HG03039 (cell line): ENCODE results near the gene TMEM214.

ENCODE experiments used
- ATAC-seq: cut with Tn5 transposase; IDR thresholded peaks from one replicate; pipeline ENCODE4 v1.9.1; 2021; ENCODE audit warnings: mild to moderate bottlenecking, moderate library complexity; ENCODE audit not compliant: unreplicated experiment

The TMEM214 gene, protein sequence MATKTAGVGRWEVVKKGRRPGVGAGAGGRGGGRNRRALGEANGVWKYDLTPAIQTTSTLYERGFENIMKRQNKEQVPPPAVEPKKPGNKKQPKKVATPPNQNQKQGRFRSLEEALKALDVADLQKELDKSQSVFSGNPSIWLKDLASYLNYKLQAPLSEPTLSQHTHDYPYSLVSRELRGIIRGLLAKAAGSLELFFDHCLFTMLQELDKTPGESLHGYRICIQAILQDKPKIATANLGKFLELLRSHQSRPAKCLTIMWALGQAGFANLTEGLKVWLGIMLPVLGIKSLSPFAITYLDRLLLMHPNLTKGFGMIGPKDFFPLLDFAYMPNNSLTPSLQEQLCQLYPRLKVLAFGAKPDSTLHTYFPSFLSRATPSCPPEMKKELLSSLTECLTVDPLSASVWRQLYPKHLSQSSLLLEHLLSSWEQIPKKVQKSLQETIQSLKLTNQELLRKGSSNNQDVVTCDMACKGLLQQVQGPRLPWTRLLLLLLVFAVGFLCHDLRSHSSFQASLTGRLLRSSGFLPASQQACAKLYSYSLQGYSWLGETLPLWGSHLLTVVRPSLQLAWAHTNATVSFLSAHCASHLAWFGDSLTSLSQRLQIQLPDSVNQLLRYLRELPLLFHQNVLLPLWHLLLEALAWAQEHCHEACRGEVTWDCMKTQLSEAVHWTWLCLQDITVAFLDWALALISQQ

DNA sequence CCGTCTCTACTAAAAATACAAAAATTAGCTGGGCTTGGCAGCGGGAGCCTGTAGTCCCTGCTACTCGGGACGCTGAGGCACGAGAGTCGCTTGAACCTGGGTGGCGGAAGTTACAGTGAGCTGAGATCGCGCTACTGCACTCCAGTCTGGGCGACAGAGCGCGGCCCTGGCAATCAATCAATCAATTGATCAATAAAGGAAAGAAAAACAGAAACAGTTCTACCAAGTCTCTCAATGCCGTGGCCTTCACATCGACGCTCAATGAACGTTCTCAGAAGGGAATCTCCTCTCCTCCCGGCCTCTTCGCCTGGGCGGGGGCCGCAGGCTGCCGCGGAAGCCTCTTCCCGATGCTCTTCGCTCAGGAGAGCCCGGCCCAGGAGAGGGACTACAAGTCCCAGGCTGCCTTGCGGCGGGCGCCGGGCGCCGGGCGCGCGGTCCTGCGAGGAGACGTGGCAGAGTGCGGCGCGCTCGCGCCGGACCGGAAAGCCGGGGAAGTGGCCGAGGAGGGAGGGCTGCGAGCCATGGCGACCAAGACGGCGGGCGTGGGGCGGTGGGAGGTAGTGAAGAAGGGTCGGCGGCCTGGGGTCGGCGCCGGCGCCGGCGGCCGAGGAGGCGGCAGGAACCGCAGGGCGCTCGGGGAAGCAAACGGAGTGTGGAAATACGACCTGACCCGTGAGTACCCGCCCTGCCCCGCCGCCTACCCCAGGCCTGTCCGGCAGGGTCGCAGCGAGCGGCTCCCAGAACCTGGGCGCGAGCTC lies at the start of gene TMEM214:
TSS of gene TMEM214 (plus strand) at position 471 of the 758 bp plus-strand sequence. CDS start at position 522, 51 bp downstream.
- ATAC-seq, result peak; percentile 87

DNA sequence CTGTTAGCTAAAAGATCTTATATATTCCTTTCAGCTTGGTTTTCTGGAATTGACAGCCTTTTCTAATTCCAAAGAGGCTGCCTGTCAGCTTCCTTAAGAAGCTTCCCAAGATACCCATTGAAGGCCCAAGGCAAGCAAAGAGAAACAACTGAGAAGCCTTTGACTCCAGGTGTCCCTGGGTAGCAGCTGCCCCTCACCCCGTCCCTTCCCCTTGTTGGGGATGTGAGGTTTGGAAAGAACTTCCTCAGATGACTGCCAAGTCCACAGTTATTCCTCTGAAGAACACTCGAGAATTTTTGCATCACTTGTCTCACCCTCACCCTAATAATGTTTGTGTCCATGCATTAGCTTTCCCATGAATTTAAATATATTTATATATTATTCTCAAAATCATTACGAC lies 49.0 kb upstream of the TMEM214 start:
- ATAC-seq, result no peak

DNA sequence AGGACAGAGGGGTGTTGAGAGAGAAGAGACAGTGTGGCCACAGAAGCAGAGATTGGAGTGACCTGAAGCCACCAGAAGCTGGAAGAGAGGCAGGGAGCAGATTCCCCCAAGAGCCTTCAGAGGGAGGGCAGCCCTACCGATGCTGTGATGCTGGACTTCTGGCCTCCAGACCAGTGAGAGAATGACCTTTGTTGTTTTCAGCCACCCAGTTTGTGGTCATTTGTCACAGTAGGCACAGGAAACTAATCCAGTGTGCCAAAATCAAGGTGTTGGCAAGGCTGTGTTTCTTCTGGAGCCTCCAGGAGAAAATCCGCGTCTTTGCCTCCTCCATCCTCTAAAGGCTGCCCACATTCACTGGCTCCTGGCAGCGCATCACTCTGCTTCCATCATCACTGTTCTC lies 47.0 kb upstream of the TMEM214 start:
- ATAC-seq, result no peak

DNA sequence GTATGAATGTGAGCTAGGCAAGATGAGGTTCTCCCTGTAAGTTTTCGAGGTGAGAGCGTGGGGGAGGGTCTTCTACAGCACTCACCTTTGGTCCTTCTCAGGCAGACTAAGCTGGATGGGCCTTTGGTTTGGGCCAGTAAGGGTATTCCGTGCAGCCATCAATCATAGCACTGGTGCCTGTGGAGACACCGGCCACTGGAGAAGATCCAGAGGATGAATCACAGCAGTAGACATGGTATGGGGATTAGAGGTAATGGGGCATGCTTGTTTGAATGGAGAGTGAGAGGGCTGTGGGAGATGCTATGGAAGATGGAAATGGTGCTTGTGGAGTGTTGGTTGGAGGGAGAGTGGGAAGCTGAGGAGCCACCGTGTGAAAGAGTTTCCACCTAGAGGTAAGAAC lies 46.2 kb upstream of the TMEM214 start:
- no peak for ATAC-seq

DNA sequence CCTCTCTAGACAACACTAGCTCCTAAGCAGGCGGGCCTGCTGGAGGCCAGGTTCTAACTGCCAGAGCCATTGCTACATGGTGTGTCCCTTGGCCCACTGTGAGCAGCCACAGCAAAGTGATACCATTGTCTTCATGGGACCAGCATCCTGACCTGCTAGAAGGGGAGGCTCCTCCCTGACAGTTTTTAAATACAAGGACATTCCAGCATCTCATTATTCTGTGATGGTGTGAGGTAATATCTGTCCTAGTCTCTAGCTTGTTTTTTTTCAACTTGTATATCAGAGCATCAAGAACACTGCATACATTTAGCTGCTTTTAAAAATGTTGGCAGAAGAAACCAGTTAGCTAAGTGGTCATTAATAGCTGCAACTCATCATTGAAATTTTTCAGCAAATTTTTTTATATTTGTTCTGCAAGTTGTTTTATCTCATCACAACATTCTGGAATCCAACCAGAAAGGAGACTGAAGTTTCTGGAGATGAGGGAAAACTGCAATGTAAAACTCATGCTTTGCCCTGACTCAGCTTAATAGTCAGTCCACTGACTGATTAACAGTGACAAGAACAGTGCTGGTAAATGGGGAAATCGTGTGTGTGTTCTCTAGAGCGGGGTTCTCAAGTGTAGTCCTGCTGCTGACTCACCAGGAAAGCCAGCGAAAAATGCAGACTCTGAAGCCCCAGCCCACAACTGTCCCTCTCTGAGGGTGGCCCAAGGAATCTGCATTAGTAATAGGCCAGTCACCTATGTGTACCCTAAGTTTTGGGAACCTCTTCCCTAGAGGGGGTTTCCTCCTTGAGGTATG lies 44.5 kb upstream of the TMEM214 start:
- no peak for ATAC-seq

DNA sequence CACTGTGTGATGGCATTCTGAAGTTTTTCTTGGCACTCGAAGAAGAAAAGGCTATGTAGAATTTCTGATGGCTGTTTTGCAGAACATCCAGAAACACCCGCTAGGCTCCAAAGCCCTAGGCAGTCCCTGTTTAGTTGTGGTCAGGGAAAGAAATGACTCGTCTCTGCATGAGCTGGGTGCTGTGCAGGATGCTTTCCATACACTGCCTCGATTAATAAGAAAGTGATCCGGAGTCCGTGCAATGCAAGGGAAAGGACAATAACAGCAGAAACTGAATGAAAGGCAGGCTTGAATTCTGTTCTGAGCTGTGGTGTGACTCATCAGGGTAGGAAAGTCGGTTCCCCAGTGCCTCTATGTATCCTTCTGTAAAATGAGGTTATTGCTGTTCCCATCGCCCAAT lies 43.6 kb upstream of the TMEM214 start:
- ATAC-seq, result no peak

DNA sequence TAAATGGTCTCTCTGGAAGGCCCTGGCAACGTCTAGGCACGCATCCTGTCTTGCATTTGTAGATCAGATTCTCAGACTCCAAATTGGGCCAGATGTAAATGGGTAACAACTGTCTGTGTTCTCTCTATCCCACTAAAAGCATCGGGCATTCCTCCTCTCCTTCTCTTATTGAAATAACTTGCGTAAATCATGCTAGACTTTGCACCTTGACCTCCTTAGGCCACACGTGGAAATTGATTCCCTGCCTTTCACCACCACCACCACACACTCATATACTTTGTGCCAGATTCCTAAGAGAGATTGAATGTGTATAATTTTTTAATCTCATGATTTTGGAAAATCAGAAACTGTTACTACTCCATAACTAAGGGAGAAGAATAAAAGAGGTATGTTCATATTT lies 41.0 kb upstream of the TMEM214 start:
- no peak for ATAC-seq

DNA sequence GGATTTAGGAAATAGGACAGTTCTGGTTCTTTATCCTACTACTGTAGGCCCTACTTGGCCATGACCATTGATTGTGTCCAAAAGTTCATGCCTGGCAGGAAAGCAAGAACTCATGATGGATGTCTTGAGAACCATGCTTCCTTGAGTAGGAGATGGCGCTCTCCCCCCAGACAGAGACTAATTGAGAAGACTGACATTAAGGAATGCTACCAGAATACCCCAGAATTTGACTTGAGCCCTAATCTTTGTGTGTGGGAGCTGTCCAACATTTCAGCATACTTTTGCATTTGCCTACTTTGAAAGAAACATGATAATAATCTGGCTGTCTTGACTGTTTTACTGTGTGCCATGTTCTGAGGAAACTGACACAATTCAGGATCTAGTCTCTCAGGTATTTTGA lies 39.0 kb upstream of the TMEM214 start:
- ATAC-seq, result no peak

DNA sequence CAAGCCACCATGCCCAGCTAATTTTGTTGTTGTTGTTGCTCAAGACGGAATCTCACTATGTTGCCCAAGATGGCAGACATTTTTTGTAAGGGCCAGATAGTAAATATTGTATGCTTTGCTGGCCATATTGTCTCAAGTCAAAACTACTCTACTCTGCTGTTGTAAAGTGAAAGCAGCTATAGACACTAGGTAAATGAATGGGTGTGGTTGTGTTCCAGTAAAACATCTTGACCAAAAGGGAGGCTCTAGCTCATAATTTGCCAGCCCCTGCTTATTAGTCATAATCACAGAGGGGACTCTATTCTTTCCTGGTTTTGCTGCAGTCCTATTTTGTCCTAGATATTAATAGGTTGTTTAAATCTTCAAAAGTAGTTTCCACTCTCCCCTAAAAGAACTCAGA lies 37.8 kb upstream of the TMEM214 start:
- no peak for ATAC-seq

DNA sequence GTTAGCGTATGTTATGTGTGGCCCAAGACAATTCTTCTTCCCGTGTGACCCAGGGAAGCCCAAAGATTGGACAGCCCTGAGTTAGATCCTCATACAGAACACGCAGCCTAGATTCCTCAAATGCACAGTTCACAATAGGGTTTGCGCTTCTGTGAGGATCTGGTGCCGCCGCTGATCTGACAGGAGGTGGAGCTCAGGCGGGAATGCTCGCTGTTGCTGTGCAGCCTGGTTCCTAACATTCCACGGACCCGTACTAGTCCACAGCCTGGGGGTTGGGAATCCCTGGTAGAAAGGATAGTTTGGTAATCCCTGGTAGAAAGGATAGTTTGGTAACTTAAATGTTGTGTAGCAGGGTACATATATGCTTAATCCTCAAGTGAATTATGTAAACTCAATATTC lies 35.4 kb upstream of the TMEM214 start:
- no peak for ATAC-seq

DNA sequence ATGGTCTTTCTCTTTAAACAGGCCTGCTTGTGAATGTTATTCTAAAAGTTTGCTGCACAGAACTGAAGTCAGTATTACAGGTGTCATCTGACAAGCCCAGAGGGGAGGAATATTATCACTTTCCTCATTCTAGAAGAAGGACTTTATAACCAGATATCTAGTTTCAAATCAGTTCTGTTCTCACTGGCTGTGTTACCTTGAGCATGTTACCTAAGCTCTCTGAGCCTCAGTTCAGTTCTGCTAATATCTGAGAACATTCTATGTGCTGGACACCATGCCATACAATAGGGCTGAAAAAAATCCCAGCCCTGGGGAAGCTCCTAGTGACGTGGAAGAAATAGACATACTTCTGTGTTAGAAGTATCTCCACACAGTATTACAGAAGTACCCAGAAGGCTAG lies 34.4 kb upstream of the TMEM214 start:
- ATAC-seq, result no peak

DNA sequence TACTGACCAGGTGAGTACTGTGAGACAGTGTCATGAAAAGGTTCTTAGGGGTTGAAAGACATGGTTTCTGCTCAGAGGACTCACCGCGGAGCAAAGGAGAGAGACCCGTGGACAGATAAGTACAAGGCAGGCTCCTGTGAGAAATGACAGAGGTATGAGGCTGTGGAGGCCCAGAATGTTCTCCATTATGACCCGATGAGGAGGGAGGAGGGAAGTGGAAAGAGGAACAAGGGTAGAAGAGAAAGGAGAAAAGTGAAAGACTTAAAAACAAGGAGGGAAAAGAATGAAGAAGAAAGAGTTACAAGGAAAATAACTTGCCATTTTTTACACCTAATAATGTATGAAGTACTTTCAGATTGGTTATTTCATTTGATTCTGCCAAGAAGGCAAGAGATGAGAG lies 32.5 kb upstream of the TMEM214 start:
- ATAC-seq, result no peak

DNA sequence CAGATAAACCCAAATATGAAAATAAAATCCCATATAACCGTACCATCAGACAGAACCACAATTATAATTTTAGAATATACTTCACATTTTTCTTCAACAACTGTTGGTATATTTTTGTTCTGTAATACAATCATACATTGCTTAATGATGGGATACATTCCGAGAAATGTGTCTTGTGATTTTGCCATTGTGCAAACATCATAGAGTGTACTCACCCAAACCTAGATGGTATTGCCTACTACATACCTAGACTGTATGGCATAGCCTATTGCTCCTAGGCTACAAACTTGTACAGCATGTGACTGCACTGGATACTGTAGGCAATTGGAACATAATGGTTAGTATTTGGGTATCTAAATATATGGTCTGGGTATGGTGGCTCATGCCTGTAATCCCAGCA lies 31.8 kb upstream of the TMEM214 start:
- no peak for ATAC-seq

DNA sequence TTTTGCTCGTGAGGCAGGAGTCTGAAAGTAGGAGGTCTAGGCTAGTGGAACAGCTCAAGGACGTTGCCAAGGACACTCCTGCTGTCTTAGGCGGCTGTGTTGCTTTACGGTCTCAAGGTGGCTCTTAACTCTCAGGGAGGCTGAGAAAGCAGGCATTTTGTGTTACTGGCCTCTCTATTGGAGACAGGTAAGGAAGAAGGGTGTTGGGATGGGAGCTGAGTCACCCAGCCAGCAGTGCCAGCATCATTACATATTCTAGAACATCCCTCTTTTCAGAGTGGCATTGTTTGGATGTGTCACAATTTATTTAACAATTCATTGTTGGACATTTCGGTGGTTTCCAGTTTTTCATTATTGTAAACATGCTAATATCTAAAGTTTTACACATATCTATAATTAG lies 30.8 kb upstream of the TMEM214 start:
- no peak for ATAC-seq

DNA sequence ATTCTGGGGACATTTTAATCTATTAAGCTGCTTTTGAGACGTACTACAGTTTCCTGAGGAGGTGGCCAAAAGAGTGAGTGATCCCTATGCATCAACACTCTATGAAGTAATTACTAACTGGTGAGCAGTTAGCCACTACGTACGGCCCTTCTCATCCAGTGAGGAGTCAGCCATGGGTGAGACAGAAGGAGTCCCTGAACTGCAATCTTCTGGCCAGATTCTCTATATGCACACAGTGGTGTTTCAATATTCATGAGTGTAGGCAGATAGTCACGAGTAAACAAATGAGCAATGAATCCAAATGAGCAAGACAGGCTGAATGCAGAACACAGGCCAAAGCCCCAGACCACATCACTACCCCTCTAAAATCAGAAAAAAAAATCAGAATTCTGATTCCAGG lies 29.8 kb upstream of the TMEM214 start:
- ATAC-seq, result no peak

DNA sequence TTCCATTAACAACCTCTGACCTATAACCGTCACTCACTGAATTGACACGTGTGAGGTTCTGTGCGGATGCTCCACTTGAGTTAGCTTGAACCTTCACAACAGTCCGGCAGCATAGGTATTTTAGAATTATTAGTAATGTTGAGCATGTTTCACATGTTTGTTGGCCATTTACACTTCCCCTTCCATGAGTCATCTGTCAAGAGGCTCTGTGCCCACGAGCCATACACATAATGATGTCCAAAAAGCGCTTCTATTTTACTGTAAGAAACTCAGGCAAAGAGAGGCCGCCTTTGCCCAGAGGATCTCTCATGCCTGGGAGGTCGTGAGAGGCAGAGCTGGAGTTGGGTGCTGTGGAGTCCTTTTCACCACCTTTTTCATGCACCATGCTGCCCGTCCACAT lies 28.9 kb upstream of the TMEM214 start:
- ATAC-seq, result no peak

DNA sequence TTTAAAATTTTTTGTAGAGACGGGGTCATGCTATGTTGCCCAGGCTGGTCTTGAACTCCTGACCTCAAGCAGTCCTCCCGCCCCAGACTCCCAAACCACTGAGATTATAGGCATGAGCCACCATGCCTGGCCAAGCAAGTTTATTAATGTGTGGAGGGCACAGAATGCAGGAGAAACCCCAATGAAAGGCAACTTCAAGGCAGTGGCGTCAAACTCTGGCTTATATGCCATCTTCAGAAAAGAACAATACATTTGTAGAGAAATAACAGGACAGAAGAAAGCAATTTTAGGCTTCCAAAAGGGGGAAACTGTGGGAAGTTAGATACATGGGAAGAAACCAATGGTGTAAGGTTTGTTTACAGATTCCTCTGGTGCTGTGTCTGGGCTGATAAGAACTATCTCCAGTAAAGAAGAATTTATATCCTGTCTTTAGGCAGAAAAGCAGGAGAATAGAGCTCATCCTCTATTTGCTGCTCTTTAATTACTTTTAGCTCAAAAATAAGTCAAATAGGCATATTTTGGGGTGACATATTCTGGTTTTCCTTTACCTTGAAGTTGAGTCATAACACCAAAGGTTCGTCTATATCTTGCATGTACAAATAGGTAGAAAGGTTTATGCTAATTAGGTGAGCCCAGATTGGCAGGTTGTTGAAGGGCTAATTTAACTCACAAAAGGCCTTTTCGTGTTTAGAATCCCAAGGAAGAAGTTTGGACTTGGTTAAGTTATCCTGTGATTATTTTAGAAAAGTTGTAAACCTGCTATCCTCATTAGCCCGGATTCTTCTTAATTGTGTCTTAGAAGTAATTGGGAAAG lies 26.0 kb upstream of the TMEM214 start:
- no peak for ATAC-seq

DNA sequence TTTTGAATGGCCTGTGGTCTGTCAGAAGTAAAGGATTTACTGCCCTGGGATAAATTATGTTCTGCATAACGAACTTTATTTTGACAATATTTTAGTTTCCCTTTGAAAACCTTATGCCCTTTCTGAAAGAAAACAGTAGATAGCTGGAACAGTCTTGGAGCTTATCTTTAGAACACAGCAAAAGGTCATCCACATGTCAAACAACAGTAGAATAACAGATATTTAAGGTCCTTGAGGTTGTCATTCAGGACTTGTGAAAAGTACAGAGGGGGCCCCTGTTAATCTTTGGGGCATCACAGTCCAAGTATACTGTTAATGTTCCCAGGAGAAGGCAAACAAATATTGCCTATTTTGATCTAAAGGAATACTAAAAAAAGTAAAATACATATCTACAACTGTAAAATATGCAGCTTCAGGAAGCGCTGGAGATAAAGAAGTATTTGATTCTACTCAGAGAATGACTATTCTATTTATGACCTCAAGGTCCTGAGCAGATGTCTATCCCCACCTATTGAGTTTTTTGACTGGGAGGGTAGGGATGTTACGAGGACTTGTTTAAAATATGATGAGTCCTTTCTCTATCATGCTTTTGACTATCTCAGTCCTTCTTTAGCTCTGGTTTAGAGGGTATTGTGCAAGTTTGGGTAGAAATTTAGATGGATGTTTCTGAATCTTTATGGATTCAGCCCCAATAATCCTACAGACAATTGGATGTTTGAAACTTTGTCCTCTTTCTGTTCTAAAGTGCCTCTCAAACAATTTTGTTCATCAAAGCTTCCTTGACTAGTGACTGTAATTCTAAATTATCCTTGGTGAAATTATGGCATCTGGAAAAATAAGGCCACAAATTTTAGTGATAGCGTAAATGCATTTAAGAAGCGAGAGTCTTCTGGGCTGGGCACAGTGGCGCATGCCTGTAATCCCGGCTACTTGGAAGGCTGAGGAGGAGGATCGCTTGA lies 25.1 kb upstream of the TMEM214 start:
- no peak for ATAC-seq

DNA sequence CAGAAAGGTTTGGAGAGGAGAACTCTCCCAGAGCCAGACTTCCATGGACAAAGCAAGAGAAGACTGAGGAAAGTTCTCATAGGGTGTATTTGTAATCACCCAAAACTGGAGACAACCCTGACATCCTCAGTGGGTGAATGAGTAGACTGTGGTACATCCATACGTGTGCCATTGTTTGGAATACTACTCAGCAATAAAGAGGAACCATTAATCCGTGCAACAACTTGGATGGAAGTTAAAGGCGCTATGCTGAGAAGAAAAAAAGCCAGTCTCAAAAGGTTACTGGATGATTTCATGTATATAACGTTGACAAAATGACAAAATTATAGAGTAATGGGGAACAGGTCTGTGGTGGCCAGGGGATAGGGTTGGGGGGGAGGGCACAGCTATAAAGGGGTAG lies 24.1 kb upstream of the TMEM214 start:
- ATAC-seq, result no peak
